Measurements from ENCODE around the gene ZNRF2. TPM values are rescaled to one million over a fixed set of nuclear protein-coding genes. Genes with fewer than 3 reads are reported as not detected.
"Not testable (repeated sequence)": the region's sequence is repeated elsewhere in the genome, so short reads cannot be mapped to it uniquely, and the experiment has no call there.

ZNRF2 gene
- total RNA-seq, 1 donor from 2014 or later: 18.8 TPM

GRCh38 chr7:30263090-30263710 is 21.2 kb upstream of the ZNRF2 start:
- DNase-seq: no peak

GRCh38 chr7:30264052-30264451 is 20.3 kb upstream of the ZNRF2 start:
- DNase-seq: no peak

- not testable (repeated sequence) for DNase-seq
Measured at GRCh38 chr7:30265189-30265588, 19.2 kb upstream of the ZNRF2 start.

- DNase-seq: no peak
Measured at GRCh38 chr7:30266686-30267085, 17.7 kb upstream of the ZNRF2 start.

- peak; percentile 61 for DNase-seq
Measured at GRCh38 chr7:30268586-30268985, 15.8 kb upstream of the ZNRF2 start.

- no peak for DNase-seq
Measured at GRCh38 chr7:30269490-30269889, 14.9 kb upstream of the ZNRF2 start.

- no peak for DNase-seq
Measured at GRCh38 chr7:30270921-30271320, 13.5 kb upstream of the ZNRF2 start.

GRCh38 chr7:30272126-30272525 is 12.3 kb upstream of the ZNRF2 start:
- DNase-seq: no peak

GRCh38 chr7:30273552-30273951 is 10.8 kb upstream of the ZNRF2 start:
- DNase-seq: no peak

GRCh38 chr7:30274641-30275040 is 9.8 kb upstream of the ZNRF2 start:
- DNase-seq: no peak

GRCh38 chr7:30276203-30276900 is 8.0 kb upstream of the ZNRF2 start:
- peak; percentile 18 for DNase-seq

- no peak for DNase-seq
Measured at GRCh38 chr7:30278376-30278775, 6.0 kb upstream of the ZNRF2 start.

GRCh38 chr7:30278849-30279652 is 5.3 kb upstream of the ZNRF2 start:
- DNase-seq: no peak

GRCh38 chr7:30279653-30279904 is 4.8 kb upstream of the ZNRF2 start:
- no peak for DNase-seq

GRCh38 chr7:30280631-30281030 is 3.8 kb upstream of the ZNRF2 start:
- DNase-seq: no peak

- no peak for DNase-seq
Measured at GRCh38 chr7:30281263-30281662, 3.1 kb upstream of the ZNRF2 start.

- DNase-seq: no peak
Measured at GRCh38 chr7:30281791-30282190, 2.6 kb upstream of the ZNRF2 start.

- DNase-seq: no peak
Measured at GRCh38 chr7:30282735-30283134, 1.7 kb upstream of the ZNRF2 start.

GRCh38 chr7:30285067-30285535 is 704 bp downstream of the ZNRF2 start:
- DNase-seq: no peak

GRCh38 chr7:30285536-30286284 is 1.3 kb downstream of the ZNRF2 start:
- no peak for DNase-seq

GRCh38 chr7:30286749-30287148 is 2.4 kb downstream of the ZNRF2 start:
- DNase-seq: no peak

- DNase-seq: not testable (repeated sequence)
Measured at GRCh38 chr7:30287625-30288024, 3.2 kb downstream of the ZNRF2 start.

- DNase-seq: not testable (repeated sequence)
Measured at GRCh38 chr7:30289634-30290033, 5.2 kb downstream of the ZNRF2 start.
